ENCODE measurements around the gene TMEM62. TPM values are rescaled to one million over a fixed set of nuclear protein-coding genes. Genes with fewer than 3 reads are reported as not detected.
"Not testable (repeated sequence)": the region's sequence is repeated elsewhere in the genome, so short reads cannot be mapped to it uniquely, and the experiment has no call there.

The TMEM62 gene
- total RNA-seq, 2 donors from 2014 or later: 16.1 to 71.9 TPM

- Histone ChIP-seq H3K36me3 (replicated peaks in 1 of 2; ENCODE audit: insufficient read depth in 1 of 2, low read depth in 2 of 2) (peaks cover 9 to 20% of the 10 kb centered on the region in 2 donors), H3K27ac (no peak overlapping the region), H3K9me3 (no peaks in the 10 kb centered on the region), H3K4me3 (no peak overlapping the region), H3K4me1 (peaks cover 27% of the 10 kb centered on the region), H3K27me3 (no peaks in the 10 kb centered on the region)
- DNase-seq (no peak), ATAC-seq (no peak)
- intact Hi-C loops (cut with DNase I): no loop called here
- WGBS, 2 donors: 80 to 81% methylated on average over 2 of the region's 2 CpGs
- no peak for TF ChIP-seq POLR2A (IDR thresholded peaks at IDR 0.05)
- TF ChIP-seq, protein P1, sequence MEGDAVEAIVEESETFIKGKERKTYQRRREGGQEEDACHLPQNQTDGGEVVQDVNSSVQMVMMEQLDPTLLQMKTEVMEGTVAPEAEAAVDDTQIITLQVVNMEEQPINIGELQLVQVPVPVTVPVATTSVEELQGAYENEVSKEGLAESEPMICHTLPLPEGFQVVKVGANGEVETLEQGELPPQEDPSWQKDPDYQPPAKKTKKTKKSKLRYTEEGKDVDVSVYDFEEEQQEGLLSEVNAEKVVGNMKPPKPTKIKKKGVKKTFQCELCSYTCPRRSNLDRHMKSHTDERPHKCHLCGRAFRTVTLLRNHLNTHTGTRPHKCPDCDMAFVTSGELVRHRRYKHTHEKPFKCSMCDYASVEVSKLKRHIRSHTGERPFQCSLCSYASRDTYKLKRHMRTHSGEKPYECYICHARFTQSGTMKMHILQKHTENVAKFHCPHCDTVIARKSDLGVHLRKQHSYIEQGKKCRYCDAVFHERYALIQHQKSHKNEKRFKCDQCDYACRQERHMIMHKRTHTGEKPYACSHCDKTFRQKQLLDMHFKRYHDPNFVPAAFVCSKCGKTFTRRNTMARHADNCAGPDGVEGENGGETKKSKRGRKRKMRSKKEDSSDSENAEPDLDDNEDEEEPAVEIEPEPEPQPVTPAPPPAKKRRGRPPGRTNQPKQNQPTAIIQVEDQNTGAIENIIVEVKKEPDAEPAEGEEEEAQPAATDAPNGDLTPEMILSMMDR (IDR thresholded peaks at IDR 0.05): no peak
Measured at GRCh38 chr15:43189296-43189695, 55.9 kb downstream of the TMEM62 start.

DNA sequence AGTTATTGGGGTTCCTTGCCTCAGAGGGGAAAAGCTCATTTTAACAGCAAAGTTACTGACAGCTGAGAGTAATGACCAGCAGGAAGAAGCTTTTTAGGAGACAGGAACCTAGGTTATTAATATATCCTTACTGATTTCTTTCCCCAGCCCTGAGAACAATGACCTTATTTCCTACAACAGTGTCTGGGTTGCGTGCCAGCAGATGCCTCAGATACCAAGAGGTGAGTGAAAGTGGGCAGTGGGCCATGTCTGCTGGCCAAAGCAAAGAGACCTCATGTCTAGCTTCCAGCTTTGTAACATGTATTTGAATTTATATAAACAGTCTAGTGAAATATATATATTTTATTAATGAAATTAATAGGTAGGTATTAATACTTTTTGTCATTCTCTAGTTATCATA, 56.8 kb downstream of the TMEM62 start:
- 41 to 73% methylated on average over 1 of the region's 1 CpG for WGBS, 2 donors
- Histone ChIP-seq H3K4me1 (peaks cover 23% of the 10 kb centered on the region), H3K27me3 (no peaks in the 10 kb centered on the region), H3K9me3 (no peaks in the 10 kb centered on the region), H3K4me3 (no peak overlapping the region), H3K27ac (no peak overlapping the region), H3K36me3 (replicated peaks in 1 of 2; ENCODE audit: insufficient read depth in 1 of 2, low read depth in 2 of 2) (peaks cover 9 to 28% of the 10 kb centered on the region in 2 donors)
- intact Hi-C loops (cut with DNase I): no loop called here
- no peak for TF ChIP-seq POLR2A (IDR thresholded peaks at IDR 0.05)
- TF ChIP-seq, protein P1 (IDR thresholded peaks at IDR 0.05): no peak
- ATAC-seq: no peak
- DNase-seq: peak; percentile 42 to 70 (median 64)

DNA sequence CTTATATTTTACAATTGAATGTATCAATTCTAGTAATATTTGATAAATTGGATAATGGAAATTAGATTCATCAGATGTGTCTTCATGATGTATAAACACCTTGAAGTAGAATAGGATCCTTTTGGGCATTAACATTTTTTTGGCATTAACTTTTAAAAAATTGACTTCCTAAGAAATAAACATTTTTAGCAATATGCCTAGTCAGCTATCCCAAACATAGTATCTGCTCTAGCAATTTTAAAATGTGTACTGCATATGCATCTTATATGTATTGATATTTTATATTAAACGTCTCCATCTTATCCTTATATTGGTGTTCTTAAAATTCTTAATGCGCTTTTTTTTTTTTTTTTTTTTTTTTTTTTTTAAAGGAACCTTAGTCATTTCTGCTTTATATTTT, 60.3 kb downstream of the TMEM62 start:
- ATAC-seq (no peak), DNase-seq (no peak)
- Histone ChIP-seq H3K27me3 (no peaks in the 10 kb centered on the region), H3K9me3 (no peaks in the 10 kb centered on the region), H3K27ac (no peak overlapping the region), H3K4me1 (peaks cover 9% of the 10 kb centered on the region), H3K4me3 (no peak overlapping the region), H3K36me3 (replicated peaks in 1 of 2; ENCODE audit: insufficient read depth in 1 of 2, low read depth in 2 of 2) (peaks cover 14 to 37% of the 10 kb centered on the region in 2 donors)
- intact Hi-C loops (cut with DNase I): no loop called here
- TF ChIP-seq, protein P1 (IDR thresholded peaks at IDR 0.05): no peak
- no peak for TF ChIP-seq POLR2A (IDR thresholded peaks at IDR 0.05)
- WGBS, 2 donors: 91 to 98% methylated on average over 2 of the region's 2 CpGs

DNA sequence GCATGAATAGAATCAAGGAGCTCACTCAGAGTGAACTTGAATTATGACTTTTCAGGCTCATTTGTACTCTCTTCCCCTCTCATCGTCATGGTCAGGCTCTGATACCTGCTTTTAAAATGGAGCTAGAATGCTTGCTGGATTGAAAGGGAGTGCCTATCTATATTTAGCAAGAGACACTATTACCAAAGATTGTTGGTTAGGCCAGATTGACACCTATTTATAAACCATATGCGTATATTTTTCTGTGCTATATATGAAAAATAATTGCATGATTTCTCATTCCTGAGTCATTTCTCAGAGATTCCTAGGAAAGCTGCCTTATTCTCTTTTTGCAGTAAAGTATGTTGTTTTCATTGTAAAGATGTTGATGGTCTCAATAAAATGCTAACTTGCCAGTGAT, 61.4 kb downstream of the TMEM62 start:
- H3K36me3 ChIP-seq (replicated peaks in 1 of 2; ENCODE audit: insufficient read depth in 1 of 2, low read depth in 2 of 2): peaks cover 8 to 33% of the 10 kb centered on the region in 2 donors
- intact Hi-C loops (cut with DNase I): no loop called here
- 79 to 98% methylated on average over 2 of the region's 2 CpGs for WGBS, 2 donors
- H3K27me3 ChIP-seq: no peaks in the 10 kb centered on the region
- DNase-seq: no peak
- no peak for ATAC-seq
- no peak overlapping the region for H3K4me3 ChIP-seq
- H3K4me1 ChIP-seq: peaks cover 4% of the 10 kb centered on the region
- no peaks in the 10 kb centered on the region for H3K9me3 ChIP-seq
- H3K27ac ChIP-seq: no peak overlapping the region
- TF ChIP-seq, protein P1 (IDR thresholded peaks at IDR 0.05): no peak

DNA sequence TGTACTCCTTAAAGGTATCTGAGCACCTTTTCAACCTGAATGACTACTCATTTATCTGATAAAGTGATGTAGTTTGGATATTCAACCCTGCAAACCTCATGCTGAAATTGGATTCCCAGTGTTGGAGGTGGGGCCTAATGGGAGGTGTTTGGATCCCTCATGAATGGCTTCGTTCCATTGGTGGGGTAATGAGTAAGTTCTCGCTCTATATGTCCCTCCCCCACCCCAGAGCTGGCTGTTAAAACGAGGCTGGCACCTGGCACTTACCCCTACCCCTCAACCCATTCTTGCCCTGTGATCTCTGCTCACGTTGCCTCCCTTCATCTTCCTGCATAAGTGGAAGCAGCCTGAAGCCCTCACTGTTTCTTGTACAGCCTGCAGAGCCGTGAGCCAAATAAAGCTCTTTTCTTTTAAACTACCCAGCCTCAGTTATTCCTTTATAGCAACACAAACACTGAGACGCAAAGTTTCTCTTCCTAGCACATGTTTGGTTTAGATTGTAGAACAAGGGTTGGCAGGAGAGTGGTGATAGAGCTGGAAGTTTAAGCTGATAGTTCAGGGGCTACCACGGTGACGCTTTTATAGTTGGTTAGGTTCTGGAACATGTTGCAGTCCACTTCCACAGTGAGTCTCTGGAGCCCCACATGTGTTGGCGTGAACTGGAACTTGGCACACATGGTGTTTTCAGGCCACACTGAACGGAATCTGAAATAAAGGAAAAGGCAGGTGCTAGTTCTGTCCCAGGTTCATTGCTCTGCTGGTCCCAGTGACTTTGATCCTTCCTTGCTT, 63.6 kb downstream of the TMEM62 start:
- TF ChIP-seq, protein P1 (IDR thresholded peaks at IDR 0.05): no peak
- TF ChIP-seq POLR2A (IDR thresholded peaks at IDR 0.05): no peak
- Histone ChIP-seq H3K4me3 (no peak overlapping the region), H3K36me3 (replicated peaks in 1 of 2; ENCODE audit: insufficient read depth in 1 of 2, low read depth in 2 of 2) (peaks cover 5 to 28% of the 10 kb centered on the region in 2 donors), H3K9me3 (no peaks in the 10 kb centered on the region), H3K27ac (no peak overlapping the region), H3K4me1 (no peaks in the 10 kb centered on the region), H3K27me3 (no peaks in the 10 kb centered on the region)
- no peak for DNase-seq
- intact Hi-C loops (cut with DNase I): no loop called here
- 89 to 90% methylated on average over 10 of the region's 10 CpGs for WGBS, 2 donors
- ATAC-seq: no peak

- H3K27me3 ChIP-seq; H3K9me3 ChIP-seq; H3K4me3 ChIP-seq; ATAC-seq; DNase-seq; H3K4me1 ChIP-seq; intact Hi-C loops (cut with DNase I); H3K27ac ChIP-seq: not testable (repeated sequence)
- peaks cover 5 to 22% of the 10 kb centered on the region in 2 donors for H3K36me3 ChIP-seq (replicated peaks in 1 of 2; ENCODE audit: insufficient read depth in 1 of 2, low read depth in 2 of 2)
- 89 to 97% methylated on average over 3 of the region's 3 CpGs for WGBS, 2 donors
Measured at GRCh38 chr15:43197773-43198172, 64.4 kb downstream of the TMEM62 start.

DNA sequence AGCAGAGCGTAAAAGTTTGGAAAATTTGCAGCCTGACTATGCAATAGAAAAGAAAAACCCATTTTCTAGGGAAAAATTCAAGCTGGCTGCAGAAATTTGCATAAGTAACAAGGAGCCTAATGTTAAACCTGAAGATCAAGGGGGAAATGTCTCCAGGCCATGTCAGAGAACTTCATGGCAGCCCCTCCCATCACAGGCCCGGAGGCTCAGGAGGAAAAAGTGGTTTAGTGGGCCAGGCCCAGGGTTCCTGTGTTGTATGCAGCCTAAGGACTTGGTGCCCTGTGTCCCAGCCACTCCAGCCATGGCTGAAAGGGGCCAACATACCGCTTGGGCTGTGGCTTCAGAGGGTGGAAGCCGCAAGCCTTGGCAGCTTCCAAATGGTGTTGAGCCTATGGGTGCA, 65.2 kb downstream of the TMEM62 start:
- H3K4me1 ChIP-seq; DNase-seq; H3K27ac ChIP-seq; H3K27me3 ChIP-seq; H3K4me3 ChIP-seq; ATAC-seq; H3K9me3 ChIP-seq; intact Hi-C loops (cut with DNase I): not testable (repeated sequence)
- 92 to 98% methylated on average over 4 of the region's 4 CpGs for WGBS, 2 donors
- H3K36me3 ChIP-seq (replicated peaks in 1 of 2; ENCODE audit: insufficient read depth in 1 of 2, low read depth in 2 of 2): peaks cover 5 to 18% of the 10 kb centered on the region in 2 donors

Data from body of pancreas (tissue), 4 donors.